Hepatic stellate cell (primary cell): ENCODE data around the gene SSBP2.

Experiments
- DNase-seq: peaks from one replicate; pipeline ENCODE4 v3.0.0; 2011; ENCODE audit warnings: low spot score

The SSBP2 gene

GRCh38 chr5:81751009-81751835 is at the start of gene SSBP2:
Gene SSBP2, minus strand, starts transcription at chr5:81751097. Its CDS starts 55 bp downstream, at chr5:81751042.
- peak; percentile 95 for DNase-seq

DNA sequence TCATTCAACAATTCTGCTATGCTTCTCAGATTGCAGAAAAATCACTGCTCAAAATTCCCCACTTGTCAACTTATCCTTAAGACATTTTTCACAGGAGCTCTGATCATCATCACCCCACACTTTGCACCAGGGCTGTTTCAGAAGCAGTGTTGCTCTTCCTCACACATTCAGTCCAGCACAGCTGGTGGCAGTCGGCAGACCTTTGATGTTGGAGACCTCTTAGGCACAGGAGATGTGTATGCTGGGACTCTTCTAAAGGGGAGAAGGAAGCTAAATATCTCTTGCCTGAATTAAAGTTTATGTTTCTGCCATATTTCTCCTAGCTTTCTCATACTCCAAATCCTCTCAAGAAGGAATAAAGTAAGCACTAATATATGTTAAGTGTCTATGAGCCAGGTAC is 44.8 kb upstream of the SSBP2 start:
- no peak for DNase-seq

DNA sequence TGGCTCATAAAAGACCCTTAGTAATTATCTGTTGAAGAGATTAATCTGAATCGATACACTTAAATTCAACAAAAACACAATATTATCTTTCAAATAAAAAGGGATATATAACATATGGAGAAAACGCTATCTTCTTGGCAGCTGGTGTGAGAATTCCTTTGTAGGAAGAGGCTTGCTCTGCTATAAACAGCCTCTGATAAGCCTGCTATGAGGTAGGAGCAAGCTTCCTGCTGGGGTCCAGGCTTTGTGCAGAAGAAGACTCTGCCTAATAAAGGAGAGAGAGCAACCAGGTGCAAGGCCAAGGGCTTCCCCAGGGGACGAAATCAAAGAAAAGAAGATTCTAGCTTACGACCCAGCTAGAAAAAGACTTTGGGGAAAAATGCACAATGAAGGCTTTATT is 43.3 kb upstream of the SSBP2 start:
- DNase-seq = no peak

- DNase-seq = no peak
These were observed 39.4 kb upstream of the SSBP2 start for GRCh38 chr5:81790336-81790735.

DNA sequence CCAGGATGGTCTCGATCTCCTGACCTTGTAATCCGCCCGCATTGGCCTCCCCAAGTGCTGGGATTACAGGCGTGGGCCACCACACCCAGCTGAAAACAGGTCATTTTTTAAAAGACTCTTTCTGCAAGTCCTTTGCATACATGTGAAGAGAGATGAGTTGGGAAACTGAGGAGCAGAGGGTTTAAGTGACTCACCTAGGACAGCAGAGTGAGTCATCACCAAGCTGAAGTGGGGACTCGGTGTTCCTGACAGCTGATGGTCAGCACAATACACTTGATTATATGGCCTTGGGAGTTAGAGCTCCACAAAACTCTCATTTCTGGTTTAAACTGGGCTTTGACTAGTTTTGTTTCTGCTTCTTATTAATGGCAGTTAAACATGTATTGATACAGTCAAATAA is 38.1 kb upstream of the SSBP2 start:
- no peak for DNase-seq

DNA sequence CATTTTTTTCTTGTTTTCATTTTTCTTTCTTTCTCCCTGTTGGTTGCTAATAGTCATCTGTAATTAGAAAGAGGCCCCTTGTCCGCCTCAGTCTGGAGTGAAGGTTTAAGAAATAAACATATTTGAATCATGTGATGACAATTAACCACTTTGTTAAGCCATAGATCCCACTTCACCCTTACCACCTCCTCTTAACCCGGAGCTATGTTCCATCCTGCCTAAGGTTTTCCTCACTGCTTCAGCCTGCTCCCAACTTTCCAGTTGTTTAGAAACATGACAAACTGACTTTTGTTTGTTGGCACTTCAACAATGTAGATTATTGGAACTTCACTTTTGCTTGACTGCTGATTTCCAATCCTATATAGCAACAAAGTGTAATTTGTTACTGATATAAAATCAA is 37.4 kb upstream of the SSBP2 start:
- DNase-seq = no peak

GRCh38 chr5:81787474-81788242 is 36.8 kb upstream of the SSBP2 start:
- no peak for DNase-seq

DNA sequence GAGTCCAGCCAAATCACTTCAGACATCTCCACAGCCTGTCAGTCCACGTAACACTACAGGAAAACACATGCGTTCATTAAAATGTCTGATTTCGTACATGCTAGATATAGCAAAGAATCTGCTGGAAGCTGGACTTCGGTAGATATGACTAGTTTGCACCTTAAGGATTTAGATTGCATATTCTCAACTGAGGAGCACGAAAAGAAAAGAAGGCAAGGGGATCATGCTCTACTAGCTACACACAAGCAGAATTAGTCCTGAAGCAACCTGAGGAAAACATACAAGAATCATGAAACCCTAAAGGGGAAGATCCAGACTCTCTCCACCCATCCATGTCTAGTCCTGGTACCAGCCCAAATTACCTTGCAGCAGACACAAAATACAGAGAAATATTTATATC is 36.1 kb upstream of the SSBP2 start:
- no peak for DNase-seq

GRCh38 chr5:81786496-81786895 is 35.6 kb upstream of the SSBP2 start:
- DNase-seq = no peak

GRCh38 chr5:81785322-81785721 is 34.4 kb upstream of the SSBP2 start:
- DNase-seq = no peak

DNA sequence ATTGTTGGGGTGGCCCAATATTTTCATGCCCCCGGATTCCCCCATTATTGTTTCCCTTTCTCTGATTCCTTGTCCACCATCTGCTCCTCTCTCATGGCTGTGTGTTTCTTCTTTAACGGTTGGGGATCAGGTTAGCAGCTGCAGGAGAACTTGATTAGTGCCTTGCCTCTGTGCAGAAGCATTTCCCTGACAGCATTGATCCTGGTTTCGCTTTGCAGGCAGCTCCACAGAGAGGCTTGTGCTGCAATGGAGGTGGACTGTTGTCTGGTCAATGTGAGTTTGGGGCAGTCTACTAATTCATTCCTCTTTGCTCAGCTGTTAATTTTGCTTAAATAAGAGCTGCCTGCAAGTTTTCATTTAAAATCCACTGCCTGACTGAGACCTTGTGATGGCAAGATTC is 32.5 kb upstream of the SSBP2 start:
- no peak for DNase-seq

GRCh38 chr5:81782811-81783210 is 31.9 kb upstream of the SSBP2 start:
- no peak for DNase-seq

- no peak for DNase-seq
These were observed 29.0 kb upstream of the SSBP2 start for GRCh38 chr5:81779916-81780266.

- DNase-seq = no peak
These were observed 28.4 kb upstream of the SSBP2 start for GRCh38 chr5:81779125-81779915.

GRCh38 chr5:81778642-81779041 is 27.7 kb upstream of the SSBP2 start:
- no peak for DNase-seq

- no peak for DNase-seq
These were observed 25.4 kb upstream of the SSBP2 start for GRCh38 chr5:81776258-81776657.

- DNase-seq = no peak
These were observed 23.5 kb upstream of the SSBP2 start for GRCh38 chr5:81774374-81774773.

DNA sequence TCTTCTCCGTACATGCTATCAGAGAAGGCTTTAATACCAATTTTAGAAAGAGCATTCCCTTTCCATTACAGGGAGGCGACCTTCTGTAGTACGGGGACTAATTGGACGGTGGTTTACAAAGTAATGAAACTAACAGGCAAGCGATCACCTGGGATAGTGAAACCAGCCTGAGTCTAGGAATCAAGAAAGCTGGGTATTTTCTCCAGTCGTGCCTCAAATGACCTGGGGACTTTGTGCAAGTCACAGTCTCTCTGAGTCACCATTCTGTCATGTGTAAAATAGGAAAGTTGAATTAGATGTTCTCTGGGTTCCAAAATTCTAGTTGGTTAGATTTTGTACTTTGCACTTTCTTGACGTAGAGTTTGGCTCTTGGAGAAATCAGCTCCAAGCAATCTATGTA is 22.7 kb upstream of the SSBP2 start:
- DNase-seq = no peak

DNA sequence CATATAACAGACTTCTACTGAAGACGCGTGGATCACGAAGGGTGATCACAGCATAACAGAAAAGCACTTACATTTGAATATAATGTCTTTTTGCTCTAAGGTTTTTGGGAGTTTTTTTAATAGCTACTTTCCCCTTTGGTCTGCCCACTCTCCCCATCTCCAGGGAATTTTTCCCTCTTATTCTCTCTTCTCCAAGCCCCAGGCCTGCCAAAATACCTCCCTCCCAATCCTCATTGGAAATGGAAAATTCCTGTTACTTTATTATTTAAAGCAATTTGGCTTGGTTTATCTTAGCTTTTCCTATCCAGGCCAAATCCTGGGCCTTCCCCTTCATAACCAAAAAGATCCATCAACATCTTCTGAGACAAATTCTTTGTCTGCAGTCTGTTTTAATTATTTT is 22.3 kb upstream of the SSBP2 start:
- DNase-seq = no peak

- no peak for DNase-seq
These were observed 21.6 kb upstream of the SSBP2 start for GRCh38 chr5:81772488-81772887.

- DNase-seq = peak; percentile 74
These were observed 18.1 kb upstream of the SSBP2 start for GRCh38 chr5:81768935-81769452.

DNA sequence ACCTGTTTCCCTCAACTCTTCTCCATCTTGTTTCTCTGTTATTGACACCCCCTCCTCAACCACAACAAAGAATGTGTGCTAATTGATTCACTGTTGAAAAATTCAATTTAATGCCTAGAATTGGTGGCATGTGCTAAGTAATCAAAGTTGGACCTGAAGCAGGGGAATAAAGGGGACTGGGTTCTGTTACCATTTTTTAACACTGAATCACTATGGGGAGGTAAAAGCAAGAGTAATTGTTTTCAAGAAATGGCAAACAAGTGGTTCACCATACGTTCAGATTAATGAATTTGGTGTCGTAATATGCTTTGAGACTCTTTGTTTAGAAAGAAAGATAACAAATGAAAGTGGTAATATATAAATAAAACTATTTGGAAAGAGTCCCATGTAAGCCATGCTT is 17.0 kb upstream of the SSBP2 start:
- DNase-seq = no peak

DNA sequence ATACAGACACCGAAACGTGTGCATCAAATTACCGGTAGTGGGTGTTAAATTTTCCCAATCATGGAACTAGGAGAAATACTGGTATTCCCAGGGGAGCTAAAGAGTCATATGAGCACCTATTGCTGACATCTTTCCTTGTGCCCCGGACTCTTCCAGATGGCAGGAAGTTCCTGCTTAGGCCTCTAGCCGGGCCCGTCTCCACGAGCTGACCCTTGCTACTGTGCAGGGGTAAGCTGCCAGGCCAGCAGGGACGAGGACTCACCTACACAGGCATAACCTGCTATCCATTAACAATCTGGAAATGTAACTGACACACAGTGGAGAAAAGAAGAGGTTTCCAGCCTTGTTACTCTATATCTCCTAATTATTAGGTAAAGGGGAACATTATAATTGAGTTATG is 16.2 kb upstream of the SSBP2 start:
- DNase-seq = no peak
